ENCODE data around the gene CCDC66. TPM values are rescaled to one million over a fixed set of nuclear protein-coding genes. Genes with fewer than 3 reads are reported as not detected.

The CCDC66 gene
- total and polyA plus RNA-seq, 9 of the 15 experiments (the other 6 are each of a cell fraction or from before 2014, with no cell fraction given): 21.5 to 46.5 (median 29.6) TPM

GRCh38 chr3:56667973-56668579 lies 111.1 kb downstream of the CCDC66 start:
- Histone ChIP-seq H3K4me2 (ENCODE audit: insufficient read depth, low read length) (no peak overlapping the region), H3K9me1 (ENCODE audit: control insufficient read depth, insufficient read depth, low read length) (no peaks in the 10 kb centered on the region), H3K4me3 (no peak overlapping the region), H3K27me3 (ENCODE audit: control insufficient read depth in 2 of 2, insufficient read depth in 2 of 2, low read length in 2 of 2) (no peaks in the 10 kb centered on the region), H3K79me2 (ENCODE audit: control insufficient read depth, insufficient read depth, low read length) (no peaks in the 10 kb centered on the region), H4K20me1 (replicated peaks; ENCODE audit: control insufficient read depth, insufficient read depth, low read length) (no peaks in the 10 kb centered on the region), H3K9me3 (replicated peaks; ENCODE audit: control insufficient read depth, insufficient read depth, low read depth, low read length) (no peaks in the 10 kb centered on the region), H3K27ac (ENCODE audit: extremely low read depth, low read depth, low read length) (no peak overlapping the region), H3K4me1 (replicated peaks in 1 of 2; ENCODE audit: control insufficient read depth in 2 of 2, insufficient read depth in 2 of 2, low read length in 2 of 2) (no peaks in the 10 kb centered on the region), H2AFZ (ENCODE audit: low read depth, low read length) (no peak overlapping the region), H3K9ac (ENCODE audit: insufficient read depth in 1 of 2, low read depth in 2 of 2, low read length in 2 of 2) (no peak overlapping the region), H3K36me3 (ENCODE audit: control insufficient read depth, insufficient read depth, low read length) (peaks cover 83% of the 10 kb centered on the region; the same call in 2 of the 3 replicates)
- WGBS (ENCODE audit: insufficient coverage, low coverage, missing lambda C conversion rate): 95% methylated on average over 3 of the region's 3 CpGs
- no peak for ATAC-seq
- no peak for FAIRE-seq
- in situ Hi-C loops (cut with MboI): no loop called here
- intact Hi-C loops (cut with micrococcal nuclease): no loop called here
- no TSS peak for BruUV-seq (replicated peaks)
- no peak for DNase-seq (ENCODE audit: extremely low read depth in 1 of 4, low spot score in 3 of 4)
- CTCF ChIA-PET (ENCODE audit: low intra/inter-chr PET ratio): no interaction called here
- POLR2A ChIA-PET: no interaction called here
- TF ChIP-seq HNRNPL (IDR thresholded peaks at IDR 0.05; ENCODE audit: low read depth, low read length): no peak
- no peak for TF ChIP-seq HEY1 (CRISPR knock-in tag; IDR thresholded peaks at IDR 0.05; ENCODE audit: borderline replicate concordance)
- TF ChIP-seq ZKSCAN8 (CRISPR knock-in tag; IDR thresholded peaks at IDR 0.05): no peak
- TF ChIP-seq, protein P1, sequence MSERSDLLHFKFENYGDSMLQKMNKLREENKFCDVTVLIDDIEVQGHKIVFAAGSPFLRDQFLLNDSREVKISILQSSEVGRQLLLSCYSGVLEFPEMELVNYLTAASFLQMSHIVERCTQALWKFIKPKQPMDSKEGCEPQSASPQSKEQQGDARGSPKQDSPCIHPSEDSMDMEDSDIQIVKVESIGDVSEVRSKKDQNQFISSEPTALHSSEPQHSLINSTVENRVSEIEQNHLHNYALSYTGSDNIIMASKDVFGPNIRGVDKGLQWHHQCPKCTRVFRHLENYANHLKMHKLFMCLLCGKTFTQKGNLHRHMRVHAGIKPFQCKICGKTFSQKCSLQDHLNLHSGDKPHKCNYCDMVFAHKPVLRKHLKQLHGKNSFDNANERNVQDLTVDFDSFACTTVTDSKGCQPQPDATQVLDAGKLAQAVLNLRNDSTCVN (CRISPR knock-in tag; IDR thresholded peaks at IDR 0.05): no peak
- TF ChIP-seq, protein P2, sequence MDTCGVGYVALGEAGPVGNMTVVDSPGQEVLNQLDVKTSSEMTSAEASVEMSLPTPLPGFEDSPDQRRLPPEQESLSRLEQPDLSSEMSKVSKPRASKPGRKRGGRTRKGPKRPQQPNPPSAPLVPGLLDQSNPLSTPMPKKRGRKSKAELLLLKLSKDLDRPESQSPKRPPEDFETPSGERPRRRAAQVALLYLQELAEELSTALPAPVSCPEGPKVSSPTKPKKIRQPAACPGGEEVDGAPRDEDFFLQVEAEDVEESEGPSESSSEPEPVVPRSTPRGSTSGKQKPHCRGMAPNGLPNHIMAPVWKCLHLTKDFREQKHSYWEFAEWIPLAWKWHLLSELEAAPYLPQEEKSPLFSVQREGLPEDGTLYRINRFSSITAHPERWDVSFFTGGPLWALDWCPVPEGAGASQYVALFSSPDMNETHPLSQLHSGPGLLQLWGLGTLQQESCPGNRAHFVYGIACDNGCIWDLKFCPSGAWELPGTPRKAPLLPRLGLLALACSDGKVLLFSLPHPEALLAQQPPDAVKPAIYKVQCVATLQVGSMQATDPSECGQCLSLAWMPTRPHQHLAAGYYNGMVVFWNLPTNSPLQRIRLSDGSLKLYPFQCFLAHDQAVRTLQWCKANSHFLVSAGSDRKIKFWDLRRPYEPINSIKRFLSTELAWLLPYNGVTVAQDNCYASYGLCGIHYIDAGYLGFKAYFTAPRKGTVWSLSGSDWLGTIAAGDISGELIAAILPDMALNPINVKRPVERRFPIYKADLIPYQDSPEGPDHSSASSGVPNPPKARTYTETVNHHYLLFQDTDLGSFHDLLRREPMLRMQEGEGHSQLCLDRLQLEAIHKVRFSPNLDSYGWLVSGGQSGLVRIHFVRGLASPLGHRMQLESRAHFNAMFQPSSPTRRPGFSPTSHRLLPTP (IDR thresholded peaks at IDR 0.05; ENCODE audit: borderline replicate concordance, extremely low read depth, insufficient read length): no peak
- no peak for TF ChIP-seq PRPF4 (IDR thresholded peaks at IDR 0.05; ENCODE audit: insufficient read depth, low read depth, low read length, poor library complexity, severe bottlenecking)
- no peak for TF ChIP-seq PURB (CRISPR knock-in tag; IDR thresholded peaks at IDR 0.05; ENCODE audit: low read depth)
- no peak for TF ChIP-seq FOXA1 (IDR thresholded peaks at IDR 0.05; ENCODE audit: borderline replicate concordance)
- no peak for TF ChIP-seq L3MBTL2 (IDR thresholded peaks at IDR 0.05)
- TF ChIP-seq PHF20 (IDR thresholded peaks at IDR 0.05; ENCODE audit: partially characterized antibody): no peak
- no peak for TF ChIP-seq NR1H2 (CRISPR knock-in tag; IDR thresholded peaks at IDR 0.05)
- TF ChIP-seq, protein P3, sequence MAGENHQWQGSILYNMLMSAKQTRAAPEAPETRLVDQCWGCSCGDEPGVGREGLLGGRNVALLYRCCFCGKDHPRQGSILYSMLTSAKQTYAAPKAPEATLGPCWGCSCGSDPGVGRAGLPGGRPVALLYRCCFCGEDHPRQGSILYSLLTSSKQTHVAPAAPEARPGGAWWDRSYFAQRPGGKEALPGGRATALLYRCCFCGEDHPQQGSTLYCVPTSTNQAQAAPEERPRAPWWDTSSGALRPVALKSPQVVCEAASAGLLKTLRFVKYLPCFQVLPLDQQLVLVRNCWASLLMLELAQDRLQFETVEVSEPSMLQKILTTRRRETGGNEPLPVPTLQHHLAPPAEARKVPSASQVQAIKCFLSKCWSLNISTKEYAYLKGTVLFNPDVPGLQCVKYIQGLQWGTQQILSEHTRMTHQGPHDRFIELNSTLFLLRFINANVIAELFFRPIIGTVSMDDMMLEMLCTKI (IDR thresholded peaks at IDR 0.05; ENCODE audit: partially characterized antibody): no peak
- no peak for TF ChIP-seq STAT6 (CRISPR knock-in tag; IDR thresholded peaks at IDR 0.05)

Measured in K562 (cell line).